OCI-LY3 (cell line): Measurements from ENCODE around the gene SFMBT1.
A peak's percentile ranks its signal among the peaks of the same experiment; 100 is the strongest.

Experiments used
- H2AFZ ChIP-seq: fragments of 200-600, 300-600 bp; shearing (Covaris generic); 2 replicates; pipeline ENCODE4 v1.6.0; 2014; ENCODE audit warnings: antibody characterized with exemption, low read depth, low read length
- H3K27ac ChIP-seq: fragments of 200-600, 300-600 bp; sonication (generic); 2 replicates; pipeline ENCODE4 v1.5.1; 2014; ENCODE audit warnings: mild to moderate bottlenecking, low read length, moderate library complexity, mixed read lengths
- H3K27me3 ChIP-seq: fragments of 200-600, 300-600 bp; sonication (generic); 2 replicates; pipeline ENCODE4 v1.6.1; 2014; ENCODE audit warnings: low read depth, low read length, mixed read lengths
- H3K36me3 ChIP-seq: fragments of 200-600, 300-600 bp; sonication (generic); replicated peaks from 2 replicates; pipeline ENCODE3; 2014; ENCODE audit warnings: low read depth, low read length, mixed read lengths
- H3K4me1 ChIP-seq: fragments of 300-600, 200-600 bp; sonication (generic); 2 replicates; pipeline ENCODE4 v1.6.1; 2014; ENCODE audit warnings: low read length, mixed read lengths
- H3K4me2 ChIP-seq: fragments of 200-600, 300-600 bp; sonication (generic); 2 replicates; pipeline ENCODE4 v1.6.1; 2014; ENCODE audit warnings: low read length, mixed read lengths
- H3K4me3 ChIP-seq: fragments of 300-600, 200-600 bp; sonication (generic); 2 replicates; pipeline ENCODE4 v1.5.1; 2014; ENCODE audit warnings: antibody characterized with exemption, mild to moderate bottlenecking, low read length, moderate library complexity
- H3K79me2 ChIP-seq: fragments of 300-600, 200-600 bp; shearing (Covaris generic); 2 replicates; pipeline ENCODE4 v1.6.1; 2014; ENCODE audit warnings: mild to moderate bottlenecking, low read length, mixed read lengths
- H3K9ac ChIP-seq: fragments of 300-600, 200-600 bp; shearing (Covaris generic); 2 replicates; pipeline ENCODE4 v1.6.0; 2014; ENCODE audit warnings: mild to moderate bottlenecking, low read length, moderate library complexity
- H3K9me3 ChIP-seq: fragments of 200-600, 300-600 bp; shearing (Covaris generic); 2 replicates; pipeline ENCODE4 v1.6.1; 2014; ENCODE audit warnings: low read length, mixed read lengths; ENCODE audit not compliant: insufficient read depth
- H4K20me1 ChIP-seq: fragments of 200-600, 300-600 bp; sonication (generic); 2 replicates; pipeline ENCODE4 v1.6.1; 2016; ENCODE audit warnings: low read length, mixed read lengths; ENCODE audit not compliant: insufficient read depth
- CTCF ChIP-seq: fragments of 200-600, 300-600 bp; sonication (generic); IDR thresholded peaks from 2 replicates; pipeline ENCODE4 v1.5.1; 2014; ENCODE audit warnings: antibody characterized with exemption, low read length, low read depth
- EZH2phosphoT487 ChIP-seq: fragments of 200-600 bp; shearing (Covaris generic); IDR thresholded peaks from 2 replicates; pipeline ENCODE4 v1.6.1; 2018; ENCODE audit warnings: antibody characterized with exemption, mixed run types, low read depth

The SFMBT1 gene

GRCh38 chr3:53077476-53078220 is 31.8 kb upstream of the SFMBT1 start:
- H4K20me1 ChIP-seq, result no peaks in the 10 kb centered on the region
- H3K27ac ChIP-seq, result no peak overlapping the region
- no peak overlapping the region for H2AFZ ChIP-seq
- H3K4me1 ChIP-seq, result peaks cover 8% of the 10 kb centered on the region
- no peak overlapping the region for H3K4me2 ChIP-seq
- H3K9me3 ChIP-seq, result no peaks in the 10 kb centered on the region
- no peaks in the 10 kb centered on the region for H3K79me2 ChIP-seq
- no peak overlapping the region for H3K4me3 ChIP-seq
- H3K36me3 ChIP-seq, result no peaks in the 10 kb centered on the region
- no peak overlapping the region for H3K9ac ChIP-seq
- TF ChIP-seq EZH2phosphoT487 (no peak), CTCF (no peak)
- H3K27me3 ChIP-seq, result no peaks in the 10 kb centered on the region

- H3K4me1 ChIP-seq, result peaks cover 12% of the 10 kb centered on the region
- H3K9me3 ChIP-seq, result no peaks in the 10 kb centered on the region
- no peaks in the 10 kb centered on the region for H3K27me3 ChIP-seq
- no peaks in the 10 kb centered on the region for H4K20me1 ChIP-seq
- no peak overlapping the region for H3K9ac ChIP-seq
- H3K4me3 ChIP-seq, result no peak overlapping the region
- no peak overlapping the region for H3K4me2 ChIP-seq
- no peak overlapping the region for H2AFZ ChIP-seq
- no peak overlapping the region for H3K27ac ChIP-seq
- H3K36me3 ChIP-seq, result no peaks in the 10 kb centered on the region
- H3K79me2 ChIP-seq, result no peaks in the 10 kb centered on the region
- TF ChIP-seq CTCF (no peak), EZH2phosphoT487 (no peak)
Measured at GRCh38 chr3:53075743-53076140, 29.9 kb upstream of the SFMBT1 start.

GRCh38 chr3:53074761-53075742 is 29.2 kb upstream of the SFMBT1 start:
- H4K20me1 ChIP-seq, result no peaks in the 10 kb centered on the region
- no peak overlapping the region for H3K27ac ChIP-seq
- H3K79me2 ChIP-seq, result no peaks in the 10 kb centered on the region
- H3K4me3 ChIP-seq, result no peak overlapping the region
- TF ChIP-seq EZH2phosphoT487, result no peak
- no peak overlapping the region for H2AFZ ChIP-seq
- no peak overlapping the region for H3K4me2 ChIP-seq
- no peaks in the 10 kb centered on the region for H3K36me3 ChIP-seq
- H3K9me3 ChIP-seq, result no peaks in the 10 kb centered on the region
- peaks cover 12% of the 10 kb centered on the region for H3K4me1 ChIP-seq
- no peaks in the 10 kb centered on the region for H3K27me3 ChIP-seq
- no peak overlapping the region for H3K9ac ChIP-seq

- Histone ChIP-seq H3K9ac (no peak overlapping the region), H2AFZ (no peak overlapping the region), H3K4me3 (no peak overlapping the region), H3K27me3 (no peaks in the 10 kb centered on the region), H3K36me3 (no peaks in the 10 kb centered on the region), H3K4me2 (peak overlapping the region; percentile 98), H3K79me2 (no peaks in the 10 kb centered on the region), H3K9me3 (no peaks in the 10 kb centered on the region), H3K27ac (no peak overlapping the region), H4K20me1 (no peaks in the 10 kb centered on the region), H3K4me1 (peaks cover 12% of the 10 kb centered on the region)
- TF ChIP-seq EZH2phosphoT487 (no peak), CTCF (no peak)
Measured at GRCh38 chr3:53074366-53074696, 28.5 kb upstream of the SFMBT1 start.
